GM19463 (cell line): ENCODE results near the gene SERPINB2.
"Not testable (repeated sequence)": the region's sequence is repeated elsewhere in the genome, so short reads cannot be mapped to it uniquely, and the experiment has no call there.

Experiments
- ATAC-seq: cut with Tn5 transposase; IDR thresholded peaks from one replicate; pipeline ENCODE4 v1.9.1; 2021; ENCODE audit warnings: mild to moderate bottlenecking, moderate library complexity; ENCODE audit not compliant: unreplicated experiment

Gene SERPINB2

DNA sequence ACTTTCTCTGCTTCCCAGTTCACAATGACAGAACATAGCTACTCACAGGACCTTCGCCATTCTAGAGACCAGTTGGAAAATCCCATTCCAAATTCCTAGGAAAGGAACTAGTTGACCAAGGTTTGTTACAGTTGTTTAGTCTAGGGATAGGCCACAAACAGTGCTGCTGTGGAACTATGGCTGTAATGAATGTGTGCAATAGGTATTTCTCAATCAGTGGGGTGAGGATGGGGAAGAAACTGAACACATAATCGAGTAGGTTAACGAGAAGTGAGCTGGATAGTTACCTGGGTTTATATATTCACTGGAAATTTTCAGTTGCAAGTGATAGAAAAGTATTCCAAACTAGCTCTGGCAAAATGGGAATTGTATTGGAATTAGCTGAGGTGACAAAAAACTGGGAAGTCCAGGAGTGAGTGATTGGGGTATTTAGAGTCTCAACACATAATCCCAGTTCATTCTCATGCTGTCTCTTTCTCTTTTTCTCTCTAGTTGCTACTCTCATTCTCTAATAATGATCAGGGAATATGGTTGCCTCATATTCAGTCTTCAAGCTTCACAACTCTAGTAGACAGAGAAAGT, 43.4 kb downstream of the SERPINB2 start:
- no peak for ATAC-seq

DNA sequence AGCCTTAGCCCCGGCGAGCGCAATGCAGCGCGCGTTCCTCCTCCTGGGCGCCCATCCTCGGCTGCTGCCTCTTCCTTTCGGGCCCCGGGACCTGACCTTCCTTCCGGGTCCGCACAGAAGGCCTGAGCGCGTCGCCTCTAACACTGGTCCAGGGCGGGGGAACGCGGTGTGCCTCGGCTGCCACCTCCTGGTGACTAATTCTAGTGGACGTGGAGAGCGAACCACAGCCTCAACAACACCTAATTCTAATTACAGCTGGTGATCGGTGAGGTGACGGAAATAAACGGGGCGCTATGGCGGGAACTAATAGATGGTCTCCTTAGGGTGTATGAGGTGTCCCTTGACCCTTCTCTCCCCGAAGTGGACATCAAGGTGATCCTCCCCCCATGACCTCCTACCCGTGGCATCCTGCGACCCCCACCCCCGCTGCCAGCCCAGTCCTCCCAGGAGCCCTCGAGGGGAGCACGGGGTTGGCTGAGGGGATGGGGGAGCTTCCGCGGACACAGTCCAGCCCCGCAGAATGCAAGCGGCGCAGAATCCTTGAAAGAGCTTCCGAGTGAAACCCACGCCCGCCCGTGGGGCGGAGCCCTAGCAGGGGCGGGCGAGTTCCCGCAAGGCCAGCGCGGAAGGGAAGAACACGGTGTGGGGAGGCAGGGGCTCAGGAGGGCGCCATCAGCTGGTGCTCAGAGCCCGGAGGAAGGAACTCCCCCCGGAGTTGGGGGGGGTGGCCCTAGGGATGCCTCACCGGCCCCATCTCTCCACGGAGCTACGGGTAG, 48.8 kb downstream of the SERPINB2 start:
- peak; percentile 97 for ATAC-seq

DNA sequence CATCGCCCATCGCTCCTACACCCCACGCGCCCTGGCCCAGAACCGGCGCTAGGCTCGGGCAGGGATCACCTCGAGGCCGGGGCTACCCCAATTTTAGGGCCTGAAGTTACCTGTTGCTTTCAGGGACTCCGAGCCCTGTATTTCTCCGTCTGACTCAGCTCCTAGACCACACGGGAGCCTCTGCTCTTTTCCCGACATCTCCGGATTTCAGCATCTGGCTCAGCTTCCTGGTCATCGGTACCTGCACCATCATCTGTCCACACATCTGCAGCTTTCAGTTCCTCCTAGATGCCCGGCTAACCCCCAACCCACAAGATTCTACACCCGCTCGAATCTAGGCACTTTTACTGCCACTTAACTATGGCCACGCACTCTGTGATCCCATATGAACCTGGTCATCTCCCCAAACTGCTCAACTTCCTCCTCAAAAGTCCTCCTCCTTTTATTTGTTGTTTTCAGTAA, 49.5 kb downstream of the SERPINB2 start:
- ATAC-seq, result no peak

DNA sequence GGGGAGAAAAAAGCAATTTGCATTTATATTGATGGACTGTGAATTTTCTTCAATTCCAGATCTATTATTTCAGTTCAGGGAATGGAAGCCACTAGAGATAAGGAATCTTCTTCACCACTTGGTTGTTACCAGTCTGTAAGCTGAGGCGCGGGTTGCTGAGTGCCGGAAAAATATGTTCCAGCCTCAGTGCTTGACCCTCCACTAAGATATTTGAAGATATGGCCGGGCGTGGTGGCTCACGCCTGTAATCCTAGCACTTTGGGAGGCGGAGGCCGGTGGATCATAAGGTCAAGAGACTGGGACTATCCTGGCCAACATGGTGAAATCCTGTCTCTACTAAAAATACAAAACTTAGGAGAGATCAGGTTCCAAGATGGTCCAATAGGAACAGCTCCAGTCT, 52.5 kb downstream of the SERPINB2 start:
- no peak for ATAC-seq

DNA sequence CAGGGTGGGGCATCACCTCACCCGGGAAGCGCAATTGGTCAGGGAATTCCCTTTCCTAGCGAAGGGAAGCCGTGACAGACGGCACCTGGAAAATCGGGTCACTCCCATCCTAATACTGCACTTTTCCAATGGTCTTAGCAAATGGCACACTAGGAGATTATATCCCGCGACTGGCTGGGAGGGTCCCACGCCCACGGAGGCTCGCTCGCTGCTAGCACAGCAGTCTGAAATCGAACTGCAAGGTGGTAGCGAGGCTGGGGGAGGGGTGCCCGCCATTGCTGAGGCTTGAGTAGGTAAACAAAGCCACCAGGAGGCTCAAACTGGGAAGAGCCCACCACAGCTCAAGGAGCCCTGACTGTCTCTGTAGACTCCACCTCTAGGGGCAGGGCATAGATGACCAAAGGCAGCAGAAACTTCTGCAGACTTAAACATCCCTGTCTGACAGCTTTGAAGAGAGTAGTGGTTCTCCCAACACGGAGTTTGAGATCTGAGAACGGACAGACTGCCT, 53.1 kb downstream of the SERPINB2 start:
- ATAC-seq, result not testable (repeated sequence)

DNA sequence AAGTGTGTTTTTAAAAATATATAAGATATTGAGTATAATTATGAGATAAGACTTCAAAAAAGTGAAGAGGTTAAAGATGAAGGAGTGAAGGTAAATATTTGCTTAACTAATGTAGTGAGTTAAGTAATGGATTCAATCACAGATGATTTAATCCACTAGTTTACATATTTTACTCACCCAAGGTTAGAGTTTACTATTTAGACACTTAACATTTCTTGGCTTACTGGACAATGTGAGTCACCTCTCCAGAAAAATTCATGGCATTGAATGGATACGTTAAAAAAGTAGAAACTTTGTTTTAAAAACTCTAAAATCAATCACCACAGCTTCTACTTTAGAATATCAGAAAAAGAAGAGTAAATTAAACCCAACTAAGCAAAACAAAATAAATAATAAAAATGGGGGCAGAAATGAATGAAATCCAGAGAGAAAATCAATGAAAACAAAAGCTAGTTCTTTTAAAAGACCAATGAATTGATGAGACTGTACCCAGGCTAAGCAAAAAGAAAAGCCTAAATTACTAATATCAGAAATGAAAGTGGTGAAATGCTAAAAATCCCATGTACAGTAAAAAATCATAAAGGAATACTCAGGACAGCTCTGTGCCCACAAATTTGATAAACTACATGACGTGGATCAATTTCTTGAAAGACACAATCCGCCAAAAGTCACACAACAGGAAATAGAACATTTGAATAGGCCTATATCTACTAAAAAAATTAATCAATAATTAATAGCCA, 59.7 kb downstream of the SERPINB2 start:
- ATAC-seq, result no peak

DNA sequence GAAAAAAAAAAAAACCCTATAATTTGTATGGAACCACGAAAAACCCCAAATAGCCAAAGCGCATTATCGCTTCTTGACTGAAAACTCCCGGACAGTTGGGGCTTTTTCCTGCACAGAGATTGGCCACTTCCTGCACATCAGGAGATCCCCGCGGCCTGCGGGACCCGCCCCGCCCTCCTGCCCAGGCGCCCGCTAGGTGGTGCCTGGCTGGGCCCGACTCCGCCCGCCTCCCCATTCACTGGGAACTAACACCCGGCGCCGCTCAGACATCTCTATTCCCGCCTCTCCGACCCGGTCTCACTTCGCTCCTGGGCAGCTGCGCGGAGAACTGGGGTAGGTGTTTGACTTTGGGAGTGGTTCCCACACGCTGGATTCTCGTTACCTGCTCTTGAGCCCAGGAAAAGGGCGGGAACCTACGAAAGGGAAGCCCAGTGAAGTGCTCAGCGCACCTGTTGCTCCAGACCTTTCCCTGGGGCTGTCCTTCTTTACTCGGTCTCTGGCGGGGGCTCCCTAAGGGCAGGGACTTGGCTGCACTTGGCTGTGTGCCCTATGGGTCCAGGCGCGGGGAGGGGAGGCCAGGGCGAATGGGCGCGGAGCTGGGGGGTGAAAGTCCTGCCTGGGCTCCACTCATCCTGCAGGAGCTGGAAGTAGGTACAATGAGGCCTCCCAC, 61.7 kb downstream of the SERPINB2 start, which contains the start of gene HMSD:
TSS of gene HMSD (plus strand) at position 234 of the 670 bp plus-strand sequence. CDS start 4,155 bp downstream, outside the sequence.
- peak; percentile 91 for ATAC-seq

DNA sequence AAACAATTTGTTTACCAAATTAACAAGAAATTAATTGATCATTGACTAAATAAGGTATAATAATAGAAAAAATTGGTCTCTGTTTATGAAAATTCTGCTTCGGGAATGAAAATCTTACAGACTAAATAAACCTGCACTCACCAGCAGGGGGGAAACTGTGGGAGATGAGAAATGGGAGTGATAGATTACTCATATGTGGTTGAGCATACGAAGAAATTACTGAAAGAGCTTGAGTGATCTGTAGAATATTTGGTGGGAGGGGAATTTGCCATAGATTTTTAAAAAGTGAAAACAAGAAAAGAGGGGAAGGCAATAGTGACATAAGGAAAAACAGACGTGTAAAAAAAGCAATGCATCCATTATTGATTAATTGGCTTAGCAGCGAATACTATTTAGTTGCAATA, 63.8 kb downstream of the SERPINB2 start:
- ATAC-seq, result peak; percentile 46
